ENCODE data around the gene EIF2S1.

DNA sequence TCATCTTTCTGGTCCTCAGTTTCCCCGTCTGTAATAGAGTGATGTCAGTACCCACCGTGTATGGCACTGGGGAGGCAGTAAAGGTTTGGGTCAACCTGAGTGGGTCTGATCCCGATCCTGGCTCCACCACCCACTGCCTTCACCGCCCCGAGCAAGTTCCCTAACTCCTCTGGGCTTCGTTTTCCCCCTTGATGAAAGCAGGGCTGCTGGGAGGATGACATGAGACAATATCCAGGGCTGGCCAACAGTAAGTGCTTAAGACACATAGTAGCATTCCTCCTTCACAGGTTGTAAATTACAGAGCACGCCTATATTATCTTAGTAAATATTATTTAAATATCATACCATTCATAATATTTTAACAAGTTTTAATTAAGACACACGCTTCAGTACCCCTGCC is 51.2 kb downstream of the EIF2S1 start:
- TF ChIP-seq, protein P1, sequence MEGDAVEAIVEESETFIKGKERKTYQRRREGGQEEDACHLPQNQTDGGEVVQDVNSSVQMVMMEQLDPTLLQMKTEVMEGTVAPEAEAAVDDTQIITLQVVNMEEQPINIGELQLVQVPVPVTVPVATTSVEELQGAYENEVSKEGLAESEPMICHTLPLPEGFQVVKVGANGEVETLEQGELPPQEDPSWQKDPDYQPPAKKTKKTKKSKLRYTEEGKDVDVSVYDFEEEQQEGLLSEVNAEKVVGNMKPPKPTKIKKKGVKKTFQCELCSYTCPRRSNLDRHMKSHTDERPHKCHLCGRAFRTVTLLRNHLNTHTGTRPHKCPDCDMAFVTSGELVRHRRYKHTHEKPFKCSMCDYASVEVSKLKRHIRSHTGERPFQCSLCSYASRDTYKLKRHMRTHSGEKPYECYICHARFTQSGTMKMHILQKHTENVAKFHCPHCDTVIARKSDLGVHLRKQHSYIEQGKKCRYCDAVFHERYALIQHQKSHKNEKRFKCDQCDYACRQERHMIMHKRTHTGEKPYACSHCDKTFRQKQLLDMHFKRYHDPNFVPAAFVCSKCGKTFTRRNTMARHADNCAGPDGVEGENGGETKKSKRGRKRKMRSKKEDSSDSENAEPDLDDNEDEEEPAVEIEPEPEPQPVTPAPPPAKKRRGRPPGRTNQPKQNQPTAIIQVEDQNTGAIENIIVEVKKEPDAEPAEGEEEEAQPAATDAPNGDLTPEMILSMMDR (conservative IDR thresholded peaks at IDR 0.05; ENCODE audit: low read depth, low read length) = no peak
- no peak for TF ChIP-seq EZH2 (IDR thresholded peaks at IDR 0.05; ENCODE audit: low read length, unreplicated experiment)
- TF ChIP-seq EZH2phosphoT487 (IDR thresholded peaks at IDR 0.05; ENCODE audit: borderline replicate concordance, low read length) = no peak
